ENCODE data around the gene GRM4.

- TF ChIP-seq CTCF (IDR thresholded peaks at IDR 0.05) (no peak), POLR2A (IDR thresholded peaks at IDR 0.05) (no peak)
Observed at GRCh38 chr6:34082864-34083626, 62.8 kb downstream of the GRM4 start.
